HUES6 (cell line): ENCODE data around the gene FSD1L.

ENCODE experiments used
- H3K27ac ChIP-seq: 2 replicates; pipeline ENCODE4 v1.7.0; 2013; ENCODE audit warnings: low read depth, mild to moderate bottlenecking, low read length, inconsistent platforms
- H3K27me3 ChIP-seq: 2 replicates; pipeline ENCODE4 v1.6.1; 2013; ENCODE audit warnings: low read length; ENCODE audit not compliant: control insufficient read depth, insufficient read depth
- H3K36me3 ChIP-seq: 2 replicates; pipeline ENCODE4 v1.6.1; 2013; ENCODE audit warnings: low read length; ENCODE audit not compliant: control insufficient read depth, insufficient read depth
- H3K4me1 ChIP-seq: 2 replicates; pipeline ENCODE4 v1.6.1; 2013; ENCODE audit warnings: low read length; ENCODE audit not compliant: control insufficient read depth, insufficient read depth
- H3K4me3 ChIP-seq: 2 replicates; pipeline ENCODE4 v1.5.1; 2013; ENCODE audit warnings: low read depth, low read length
- H3K9ac ChIP-seq: one replicate; pipeline ENCODE4 v1.6.1; 2013; ENCODE audit warnings: mild to moderate bottlenecking, low read length
- H3K9me3 ChIP-seq: 2 replicates; pipeline ENCODE4 v1.6.1; 2013; ENCODE audit warnings: low read depth, low read length; ENCODE audit not compliant: control insufficient read depth, insufficient read depth

The FSD1L gene

DNA sequence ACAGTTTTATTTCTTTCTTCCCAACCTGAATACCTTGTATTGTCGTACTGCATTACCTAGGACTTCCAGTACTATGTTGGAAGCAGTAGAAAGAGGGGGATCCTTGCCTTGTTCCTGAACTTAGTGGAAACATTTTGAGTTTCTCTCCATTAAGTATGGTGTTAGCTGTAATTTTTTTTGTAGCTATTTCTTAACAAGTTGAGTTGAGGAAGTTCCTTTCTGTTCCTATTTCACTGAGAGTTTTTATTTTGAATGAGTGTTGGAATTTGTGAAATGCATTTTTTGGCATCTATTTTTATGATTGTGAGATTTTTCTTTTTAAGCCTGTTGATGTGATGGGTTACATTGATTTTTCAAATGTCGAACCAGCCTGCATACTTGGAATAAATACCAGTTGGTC lies 49.0 kb downstream of the FSD1L start:
- peaks cover 7% of the 10 kb centered on the region; the same call in 1 of the 2 replicates for H3K9me3 ChIP-seq
- H3K4me3 ChIP-seq = no peak overlapping the region
- no peaks in the 10 kb centered on the region for H3K27me3 ChIP-seq
- no peaks in the 10 kb centered on the region for H3K4me1 ChIP-seq
- H3K27ac ChIP-seq = no peak overlapping the region
- no peaks in the 10 kb centered on the region for H3K36me3 ChIP-seq
- no peak overlapping the region for H3K9ac ChIP-seq

DNA sequence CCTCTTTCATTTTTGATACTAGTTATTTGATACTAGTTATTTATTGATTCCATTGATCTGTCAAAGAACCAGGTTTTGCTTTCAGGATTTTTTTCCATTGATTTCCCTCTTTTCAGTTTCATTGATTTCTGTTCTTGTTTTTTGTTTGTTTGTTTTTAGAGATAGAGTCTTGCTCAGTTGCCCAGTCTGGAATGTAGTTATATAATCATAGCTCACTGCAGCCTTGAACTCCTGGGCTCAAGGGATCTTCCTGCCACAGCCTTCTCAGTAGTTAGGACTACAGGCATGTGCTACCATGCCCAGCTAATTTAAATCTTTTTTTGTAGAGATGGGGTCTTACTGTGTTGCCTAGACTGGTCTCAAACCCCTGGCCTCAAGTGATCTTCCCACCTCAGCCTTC lies 49.9 kb downstream of the FSD1L start:
- no peak overlapping the region for H3K4me3 ChIP-seq
- H3K4me1 ChIP-seq = no peaks in the 10 kb centered on the region
- peaks cover 7% of the 10 kb centered on the region; the same call in 1 of the 2 replicates for H3K9me3 ChIP-seq
- no peak overlapping the region for H3K27ac ChIP-seq
- H3K9ac ChIP-seq = no peak overlapping the region
- H3K36me3 ChIP-seq = no peaks in the 10 kb centered on the region
- no peaks in the 10 kb centered on the region for H3K27me3 ChIP-seq

DNA sequence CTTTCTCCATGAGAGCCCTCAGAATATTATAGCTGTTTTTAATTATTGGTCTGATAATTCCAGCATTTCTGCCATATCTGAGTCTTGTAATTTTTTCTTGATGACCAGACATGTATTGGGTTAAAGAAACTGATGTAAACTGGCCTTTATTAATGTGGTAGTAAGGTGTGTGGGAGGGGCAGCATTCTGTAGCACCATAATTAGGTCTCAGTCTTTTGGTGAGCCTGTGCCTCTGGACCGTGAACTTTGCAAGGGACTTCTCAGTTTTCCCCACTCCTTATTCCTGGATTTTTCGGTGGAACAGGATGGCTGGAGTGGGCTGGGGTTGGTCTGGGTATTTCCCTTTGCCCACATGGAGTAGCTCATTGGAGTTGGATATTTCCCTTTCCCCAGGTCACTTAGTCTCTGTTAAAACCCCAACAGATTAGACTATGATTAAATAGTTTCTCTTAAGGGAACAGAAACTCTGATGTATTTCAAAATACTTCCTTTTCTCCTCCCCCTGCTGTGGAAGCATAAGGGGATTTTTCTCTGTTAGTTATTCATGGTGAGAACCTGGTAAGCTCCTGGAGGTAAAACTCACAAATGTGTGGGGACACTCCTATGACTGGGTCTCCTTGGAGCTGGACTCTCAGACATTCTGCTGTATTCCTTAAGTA lies 52.4 kb downstream of the FSD1L start:
- no peak overlapping the region for H3K4me3 ChIP-seq
- no peak overlapping the region for H3K27ac ChIP-seq

DNA sequence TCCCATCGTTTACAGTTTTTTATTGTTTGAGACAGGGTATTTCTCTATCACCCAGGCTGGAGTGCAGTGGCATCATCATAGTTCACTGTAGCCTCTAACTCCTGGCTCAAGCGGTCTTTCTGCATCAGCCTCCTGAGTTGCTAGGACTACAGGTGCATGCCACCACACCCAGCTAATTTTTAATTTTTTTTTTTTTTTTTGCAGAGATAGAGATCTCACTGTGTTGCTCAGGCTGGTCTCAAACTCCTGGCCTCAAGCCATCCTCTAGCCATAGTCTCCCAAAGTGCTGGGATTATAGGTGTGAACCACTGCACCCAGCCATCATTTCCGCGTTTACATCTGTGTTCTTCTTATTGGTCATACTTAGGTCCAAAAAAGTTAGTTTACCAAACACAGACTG lies 53.6 kb downstream of the FSD1L start:
- Histone ChIP-seq H3K9ac (no peak overlapping the region), H3K4me3 (no peak overlapping the region)

More for the DNA sequence above, 52.4 kb downstream of the FSD1L start:
- Histone ChIP-seq H3K27me3 (no peaks in the 10 kb centered on the region), H3K4me1 (peaks cover 7% of the 10 kb centered on the region; the same call in 1 of the 2 replicates), H3K36me3 (no peaks in the 10 kb centered on the region), H3K9me3 (peaks cover under 1% of the 10 kb centered on the region; the same call in 1 of the 2 replicates), H3K9ac (no peak overlapping the region)

DNA sequence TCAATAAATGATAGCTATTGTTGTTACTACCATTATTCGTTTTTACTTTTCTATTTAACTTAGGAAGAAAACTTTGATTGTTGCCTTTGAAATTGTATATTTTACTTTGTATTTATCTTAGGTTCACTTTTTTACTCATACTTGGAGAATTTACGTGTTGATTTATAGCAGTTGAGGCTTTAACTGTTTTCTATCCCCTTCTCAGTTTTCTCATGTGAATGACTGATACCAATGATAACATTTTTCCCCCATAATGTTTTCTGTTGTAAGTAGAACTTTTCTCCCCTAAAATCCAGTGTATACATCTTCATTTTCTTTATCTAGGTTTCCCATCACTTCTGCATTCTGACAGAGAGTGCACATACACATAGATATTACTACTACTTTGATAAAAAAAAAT lies 54.4 kb downstream of the FSD1L start:
- Histone ChIP-seq H3K4me1 (peaks cover 7% of the 10 kb centered on the region; the same call in 1 of the 2 replicates), H3K9ac (no peak overlapping the region), H3K27me3 (no peaks in the 10 kb centered on the region), H3K27ac (no peak overlapping the region), H3K36me3 (peaks cover 7% of the 10 kb centered on the region), H3K4me3 (no peak overlapping the region), H3K9me3 (no peaks in the 10 kb centered on the region)

More for the DNA sequence above, 53.6 kb downstream of the FSD1L start:
- Histone ChIP-seq H3K27ac (no peak overlapping the region), H3K36me3 (peaks cover 2% of the 10 kb centered on the region), H3K9me3 (no peaks in the 10 kb centered on the region), H3K27me3 (no peaks in the 10 kb centered on the region), H3K4me1 (peaks cover 7% of the 10 kb centered on the region; the same call in 1 of the 2 replicates)

DNA sequence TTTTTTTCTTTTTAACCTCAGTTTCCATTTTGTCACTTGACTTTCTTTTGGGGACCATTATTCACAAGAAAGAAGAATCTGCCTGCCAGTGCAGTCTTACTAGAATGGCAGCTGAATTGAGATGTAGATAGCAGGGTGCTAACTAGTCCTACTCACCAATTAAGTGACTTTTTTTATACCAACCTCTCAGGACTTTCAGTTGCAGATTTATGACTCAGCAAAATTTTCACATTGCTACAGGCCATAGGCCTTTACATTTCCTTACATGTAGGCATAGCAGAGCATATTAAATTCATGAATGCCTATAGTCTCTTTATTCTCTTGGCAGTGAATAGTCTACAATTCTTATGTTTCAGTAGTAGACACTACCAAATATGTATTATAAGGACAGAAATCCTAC lies 56.0 kb downstream of the FSD1L start:
- H3K9me3 ChIP-seq = no peaks in the 10 kb centered on the region
- no peak overlapping the region for H3K27ac ChIP-seq
- no peaks in the 10 kb centered on the region for H3K27me3 ChIP-seq
- no peak overlapping the region for H3K9ac ChIP-seq
- peaks cover 7% of the 10 kb centered on the region; the same call in 1 of the 2 replicates for H3K4me1 ChIP-seq
- no peak overlapping the region for H3K4me3 ChIP-seq
- H3K36me3 ChIP-seq = peaks cover 7% of the 10 kb centered on the region

DNA sequence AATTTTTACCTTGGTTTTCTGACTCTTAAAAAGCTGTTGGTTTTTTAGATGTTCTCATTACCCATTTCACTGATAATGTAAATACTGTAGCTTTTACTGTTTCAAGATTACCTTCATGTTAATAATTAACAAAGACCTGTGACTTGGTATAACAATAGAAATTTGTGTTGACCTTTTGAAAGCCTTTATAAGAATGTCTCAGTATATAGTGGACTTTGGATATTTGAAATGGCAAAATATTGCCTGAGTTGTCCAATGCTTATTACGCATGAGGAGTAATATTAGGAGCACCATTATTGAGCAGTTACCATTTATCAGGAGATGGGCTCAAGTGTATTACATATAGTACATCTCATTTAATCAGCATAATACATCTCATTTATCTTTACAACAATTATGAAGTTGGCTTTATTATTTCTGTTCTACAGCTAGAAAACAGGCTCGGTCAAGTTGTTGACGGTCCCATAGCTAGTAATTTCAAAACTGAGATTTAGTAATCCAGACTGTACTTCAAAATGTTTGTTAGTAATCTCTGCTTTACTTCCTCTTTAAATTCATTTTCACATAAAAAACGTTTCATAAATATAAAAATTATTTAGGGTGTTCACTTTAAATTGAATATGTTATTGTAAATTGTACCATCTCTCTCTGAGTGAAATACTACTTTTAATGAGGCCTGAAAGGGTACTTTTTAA lies 59.4 kb downstream of the FSD1L start:
- no peak overlapping the region for H3K27ac ChIP-seq
- no peaks in the 10 kb centered on the region for H3K9me3 ChIP-seq

DNA sequence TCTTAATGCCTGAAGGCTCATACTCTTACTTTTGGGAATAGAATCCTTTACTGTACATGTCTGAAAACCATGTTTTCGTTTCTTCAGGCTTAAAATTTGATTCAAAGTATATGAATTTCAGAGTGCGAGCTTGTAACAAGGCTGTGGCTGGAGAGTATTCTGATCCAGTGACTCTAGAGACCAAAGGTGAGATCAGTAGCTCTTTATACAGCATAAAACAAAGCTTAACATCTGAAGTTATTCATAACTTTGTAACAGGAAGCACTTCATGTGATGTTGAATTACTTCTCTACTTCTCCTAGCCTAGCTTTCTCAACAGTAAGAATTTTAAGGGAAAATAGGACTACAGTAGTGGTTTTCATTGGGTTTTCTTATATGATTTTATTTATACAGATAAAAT lies 60.7 kb downstream of the FSD1L start:
- H3K9ac ChIP-seq = no peak overlapping the region
- no peaks in the 10 kb centered on the region for H3K27me3 ChIP-seq
- no peak overlapping the region for H3K4me3 ChIP-seq
- no peaks in the 10 kb centered on the region for H3K9me3 ChIP-seq
- peaks cover 10% of the 10 kb centered on the region for H3K36me3 ChIP-seq
- H3K4me1 ChIP-seq = peaks cover 3% of the 10 kb centered on the region; the same call in 1 of the 2 replicates
- no peak overlapping the region for H3K27ac ChIP-seq

More for the DNA sequence above, 59.4 kb downstream of the FSD1L start:
- Histone ChIP-seq H3K36me3 (peaks cover 7% of the 10 kb centered on the region), H3K4me1 (peaks cover 7% of the 10 kb centered on the region; the same call in 1 of the 2 replicates), H3K27me3 (no peaks in the 10 kb centered on the region), H3K4me3 (no peak overlapping the region), H3K9ac (no peak overlapping the region)

DNA sequence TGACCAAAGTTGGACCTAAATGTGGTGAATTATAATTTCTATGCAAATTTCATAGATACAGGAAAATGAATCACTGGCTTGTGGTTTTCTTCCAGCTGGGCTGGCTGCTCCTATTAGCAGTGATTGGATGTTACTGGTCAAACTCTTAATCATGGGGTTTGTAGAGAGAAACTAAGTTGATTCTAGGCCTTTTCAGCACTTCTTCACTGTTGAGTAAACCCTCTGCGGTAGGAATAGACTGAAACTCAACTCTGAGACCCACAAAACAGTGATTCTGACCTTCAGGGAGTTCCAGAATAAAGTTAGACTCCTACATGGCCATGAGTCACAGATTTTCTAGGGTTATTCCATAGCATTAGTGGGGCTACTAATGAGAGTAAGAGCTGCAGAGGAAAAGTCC lies 62.2 kb downstream of the FSD1L start:
- H3K4me3 ChIP-seq = no peak overlapping the region
- no peak overlapping the region for H3K27ac ChIP-seq
- H3K27me3 ChIP-seq = no peaks in the 10 kb centered on the region
- H3K9ac ChIP-seq = no peak overlapping the region
- H3K4me1 ChIP-seq = no peaks in the 10 kb centered on the region
- H3K36me3 ChIP-seq = peaks cover 10% of the 10 kb centered on the region
- no peaks in the 10 kb centered on the region for H3K9me3 ChIP-seq

DNA sequence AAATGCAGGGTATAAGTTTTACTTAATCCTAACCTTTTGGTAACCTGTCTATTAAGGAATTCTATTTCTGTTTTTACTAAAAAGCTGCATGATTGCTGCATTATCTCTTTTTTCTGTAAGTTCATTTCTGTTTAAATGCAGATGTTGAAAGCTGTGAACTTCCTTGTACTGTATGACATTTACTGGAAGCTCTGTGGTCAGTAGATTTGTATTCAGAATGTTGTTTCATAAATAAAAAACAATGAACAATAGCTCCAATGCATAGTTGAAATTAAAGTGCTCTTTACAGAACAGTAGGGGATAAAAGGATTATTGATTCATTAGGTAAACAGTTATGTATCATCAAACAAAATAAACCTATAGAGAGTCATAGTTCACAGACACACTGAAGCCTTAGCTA lies 63.6 kb downstream of the FSD1L start:
- peaks cover 12% of the 10 kb centered on the region for H3K4me1 ChIP-seq
- no peak overlapping the region for H3K4me3 ChIP-seq
- H3K9ac ChIP-seq = no peak overlapping the region
- H3K9me3 ChIP-seq = no peaks in the 10 kb centered on the region
- peaks cover 12% of the 10 kb centered on the region for H3K36me3 ChIP-seq
- no peak overlapping the region for H3K27ac ChIP-seq
- H3K27me3 ChIP-seq = no peaks in the 10 kb centered on the region

DNA sequence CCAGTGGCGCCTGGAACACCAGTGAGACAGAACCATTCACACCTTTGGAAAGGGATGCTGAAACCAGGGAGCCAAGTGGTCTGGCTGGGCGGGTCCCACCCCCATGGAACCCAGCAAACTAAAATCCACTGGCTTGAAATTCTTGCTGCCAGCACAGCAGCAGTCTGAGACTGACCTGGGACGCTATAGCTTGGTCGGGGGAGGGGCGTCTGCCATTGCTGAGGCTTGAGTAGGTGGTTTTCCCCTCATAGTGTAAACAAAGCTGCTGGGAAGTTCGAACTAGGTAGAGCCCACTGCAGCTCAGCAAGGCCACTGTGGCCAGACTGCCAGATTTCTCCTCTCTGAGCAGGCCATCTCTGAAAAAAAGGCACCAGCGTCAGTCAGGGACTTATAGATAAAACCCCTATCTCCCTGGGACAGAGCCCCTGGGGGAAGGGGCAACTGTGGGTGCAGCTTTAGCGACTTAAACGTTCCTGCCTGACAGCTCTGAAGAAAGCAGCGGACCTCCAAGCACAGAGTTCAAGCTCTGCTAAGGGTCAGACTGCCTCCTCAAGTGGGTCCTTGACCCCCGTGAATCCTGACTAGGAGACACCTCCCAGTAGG lies 68.1 kb downstream of the FSD1L start:
- no peak overlapping the region for H3K27ac ChIP-seq
- no peaks in the 10 kb centered on the region for H3K27me3 ChIP-seq
- peaks cover 12% of the 10 kb centered on the region for H3K4me1 ChIP-seq
- peak overlapping the region; percentile 20 for H3K9ac ChIP-seq
- H3K4me3 ChIP-seq = no peak overlapping the region
- H3K36me3 ChIP-seq = peaks cover 8% of the 10 kb centered on the region
- no peaks in the 10 kb centered on the region for H3K9me3 ChIP-seq
